ENCODE measurements around the gene HELZ2. TPM values are rescaled to one million over a fixed set of nuclear protein-coding genes. Genes with fewer than 3 reads are reported as not detected.

Gene HELZ2
- total RNA-seq, 1 experiment from 2014 or later: 35.2 TPM

- BruUV-seq (replicated peaks): no TSS peak
- H3K27me3 Mint-ChIP-seq (ENCODE audit: insufficient read depth, unreplicated experiment): no peaks in the 10 kb centered on the region
- no peak for TF ChIP-seq CTCF (IDR thresholded peaks at IDR 0.05; ENCODE audit: insufficient read depth in 1 of 2, low read depth in 1 of 2, low read length in 1 of 2, severe bottlenecking in 1 of 2, unreplicated experiment in 1 of 2)
- no peaks in the 10 kb centered on the region for H3K9me3 Mint-ChIP-seq (ENCODE audit: unreplicated experiment)
- H3K4me1 ChIP-seq: peaks cover 28% of the 10 kb centered on the region
- intact Hi-C loops (cut with micrococcal nuclease; ENCODE audit: unreplicated experiment): no loop called here
- H3K4me1 Mint-ChIP-seq (ENCODE audit: low read depth, unreplicated experiment): peaks cover 22% of the 10 kb centered on the region
- no peaks in the 10 kb centered on the region for H3K36me3 Mint-ChIP-seq (ENCODE audit: insufficient read depth, unreplicated experiment)
- DNase-seq: no peak
- H3K4me3 Mint-ChIP-seq (ENCODE audit: unreplicated experiment): no peak overlapping the region
- no peaks in the 10 kb centered on the region for H3K9me3 ChIP-seq
- H3K27me3 ChIP-seq (replicated peaks; ENCODE audit: control insufficient read depth, insufficient read depth, low read length): no peaks in the 10 kb centered on the region
- ChIA-PET POLR2A (interaction anchor here (0.5 kb wide), 1 partner anchor 230 kb away, joined by 7 read pairs; no protein-coding TSS in a partner anchor), CTCF (interaction anchor here (0.7 to 1.8 kb wide), 5 partner anchors 8 to 96 kb away, joined by 3 to 6 read pairs (median 4); partner anchors contain the start of genes HELZ2, PPDPF and PTK6)
- no peaks in the 10 kb centered on the region for H3K36me3 ChIP-seq (ENCODE audit: control insufficient read depth, insufficient read depth, low read length)
- H3K27ac Mint-ChIP-seq (ENCODE audit: unreplicated experiment): peak overlapping the region; percentile 31
- H3K4me3 ChIP-seq (ENCODE audit: low read depth, low read length): no peak overlapping the region
Observed at GRCh38 chr20:63545814-63546213, 28.2 kb downstream of the HELZ2 start.

GRCh38 chr20:63544958-63545516, 29.0 kb downstream of the HELZ2 start:
- POLR2A ChIA-PET: interaction anchor here (0.5 kb wide), 1 partner anchor 229 kb away, joined by 7 read pairs; no protein-coding TSS in a partner anchor

More at GRCh38 chr20:63544958-63545516, 29.0 kb downstream of the HELZ2 start:
- DNase-seq: peak; percentile 65 to 94
- Histone ChIP-seq H3K4me1 (peaks cover 28% of the 10 kb centered on the region), H3K9me3 (no peaks in the 10 kb centered on the region), H3K27me3 (replicated peaks; ENCODE audit: control insufficient read depth, insufficient read depth, low read length) (no peaks in the 10 kb centered on the region), H3K4me3 (ENCODE audit: low read depth, low read length) (no peak overlapping the region), H3K36me3 (ENCODE audit: control insufficient read depth, insufficient read depth, low read length) (no peaks in the 10 kb centered on the region)
- Mint-ChIP-seq H3K36me3 (ENCODE audit: insufficient read depth, unreplicated experiment) (no peaks in the 10 kb centered on the region), H3K9me3 (ENCODE audit: unreplicated experiment) (no peaks in the 10 kb centered on the region), H3K27ac (ENCODE audit: unreplicated experiment) (peak overlapping the region; percentile 31), H3K27me3 (ENCODE audit: insufficient read depth, unreplicated experiment) (no peaks in the 10 kb centered on the region), H3K4me1 (ENCODE audit: low read depth, unreplicated experiment) (peaks cover 22% of the 10 kb centered on the region), H3K4me3 (ENCODE audit: unreplicated experiment) (no peak overlapping the region)
- CTCF ChIA-PET: interaction anchor here (1.3 to 1.5 kb wide), 3 partner anchors 25 to 97 kb away, joined by 4 read pairs; partner anchors contain the start of genes HELZ2 and PPDPF
- intact Hi-C loops (cut with micrococcal nuclease; ENCODE audit: unreplicated experiment): no loop called here
- no peak for TF ChIP-seq CTCF (IDR thresholded peaks at IDR 0.05; ENCODE audit: insufficient read depth in 1 of 2, low read depth in 1 of 2, low read length in 1 of 2, severe bottlenecking in 1 of 2, unreplicated experiment in 1 of 2)
- BruUV-seq (replicated peaks): no TSS peak
